GM12873 (cell line): ENCODE data around the gene PACSIN2.

Experiments used
- TF ChIP-seq, protein P1 (sequence below): IDR thresholded peaks from 2 replicates; pipeline ENCODE4 v1.5.1; 2012; ENCODE audit warnings: low read depth, mild to moderate bottlenecking, moderate library complexity, low read length, control low read depth; ENCODE audit not compliant: insufficient read depth; ENCODE audit errors: missing control alignments

PACSIN2 gene

DNA sequence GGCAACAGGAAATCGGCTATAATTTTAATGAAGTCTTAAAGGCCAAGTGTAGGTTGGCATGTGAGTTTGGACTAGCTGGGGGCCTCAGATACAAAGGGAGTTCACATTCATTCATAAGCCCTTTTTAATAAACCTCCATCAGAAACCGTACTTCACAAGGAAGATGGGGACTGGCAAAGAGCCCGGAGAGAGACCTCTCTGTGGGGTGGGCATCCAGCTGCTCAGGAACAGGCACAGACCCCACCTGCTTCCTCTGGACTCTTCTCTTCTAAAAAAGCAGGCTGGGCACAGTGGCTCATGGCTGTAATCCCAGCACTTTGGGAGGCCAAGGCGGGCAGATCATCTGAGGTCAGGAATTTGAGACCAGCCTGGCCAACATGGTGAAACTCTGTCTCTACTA lies 154.0 kb downstream of the PACSIN2 start:
- TF ChIP-seq, protein P1, sequence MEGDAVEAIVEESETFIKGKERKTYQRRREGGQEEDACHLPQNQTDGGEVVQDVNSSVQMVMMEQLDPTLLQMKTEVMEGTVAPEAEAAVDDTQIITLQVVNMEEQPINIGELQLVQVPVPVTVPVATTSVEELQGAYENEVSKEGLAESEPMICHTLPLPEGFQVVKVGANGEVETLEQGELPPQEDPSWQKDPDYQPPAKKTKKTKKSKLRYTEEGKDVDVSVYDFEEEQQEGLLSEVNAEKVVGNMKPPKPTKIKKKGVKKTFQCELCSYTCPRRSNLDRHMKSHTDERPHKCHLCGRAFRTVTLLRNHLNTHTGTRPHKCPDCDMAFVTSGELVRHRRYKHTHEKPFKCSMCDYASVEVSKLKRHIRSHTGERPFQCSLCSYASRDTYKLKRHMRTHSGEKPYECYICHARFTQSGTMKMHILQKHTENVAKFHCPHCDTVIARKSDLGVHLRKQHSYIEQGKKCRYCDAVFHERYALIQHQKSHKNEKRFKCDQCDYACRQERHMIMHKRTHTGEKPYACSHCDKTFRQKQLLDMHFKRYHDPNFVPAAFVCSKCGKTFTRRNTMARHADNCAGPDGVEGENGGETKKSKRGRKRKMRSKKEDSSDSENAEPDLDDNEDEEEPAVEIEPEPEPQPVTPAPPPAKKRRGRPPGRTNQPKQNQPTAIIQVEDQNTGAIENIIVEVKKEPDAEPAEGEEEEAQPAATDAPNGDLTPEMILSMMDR = no peak

DNA sequence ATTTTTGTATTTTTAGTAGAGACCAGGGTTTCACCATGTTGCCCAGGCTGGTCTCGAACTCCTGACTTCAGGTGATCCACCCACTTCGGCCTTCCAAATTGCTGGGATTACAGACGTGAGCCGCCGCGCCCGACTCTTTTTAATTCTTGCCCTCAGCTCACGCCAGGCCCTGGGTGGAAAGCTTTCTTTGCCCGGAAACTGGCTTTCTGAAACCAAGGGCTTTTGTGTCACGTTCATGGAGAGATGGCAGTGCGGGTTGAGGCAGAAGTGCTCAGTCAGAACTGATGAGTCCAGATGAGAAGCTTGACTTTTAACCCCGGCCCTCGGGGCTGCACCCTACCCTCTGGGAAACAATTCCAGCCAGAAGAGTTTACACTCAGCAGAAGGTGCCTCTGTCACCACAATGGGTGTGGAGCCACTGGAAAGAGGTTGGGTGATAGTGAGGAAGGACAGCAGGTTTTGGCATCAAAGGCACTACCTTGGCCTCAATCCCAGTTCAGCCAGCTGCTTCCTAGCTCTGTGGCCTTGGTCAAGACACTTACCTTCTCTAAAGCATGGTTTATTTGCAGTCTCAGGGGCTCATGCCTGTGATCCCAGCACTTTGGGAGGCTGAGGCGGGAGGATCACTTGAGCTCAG lies 157.0 kb downstream of the PACSIN2 start:
- TF ChIP-seq, protein P1 = no peak

DNA sequence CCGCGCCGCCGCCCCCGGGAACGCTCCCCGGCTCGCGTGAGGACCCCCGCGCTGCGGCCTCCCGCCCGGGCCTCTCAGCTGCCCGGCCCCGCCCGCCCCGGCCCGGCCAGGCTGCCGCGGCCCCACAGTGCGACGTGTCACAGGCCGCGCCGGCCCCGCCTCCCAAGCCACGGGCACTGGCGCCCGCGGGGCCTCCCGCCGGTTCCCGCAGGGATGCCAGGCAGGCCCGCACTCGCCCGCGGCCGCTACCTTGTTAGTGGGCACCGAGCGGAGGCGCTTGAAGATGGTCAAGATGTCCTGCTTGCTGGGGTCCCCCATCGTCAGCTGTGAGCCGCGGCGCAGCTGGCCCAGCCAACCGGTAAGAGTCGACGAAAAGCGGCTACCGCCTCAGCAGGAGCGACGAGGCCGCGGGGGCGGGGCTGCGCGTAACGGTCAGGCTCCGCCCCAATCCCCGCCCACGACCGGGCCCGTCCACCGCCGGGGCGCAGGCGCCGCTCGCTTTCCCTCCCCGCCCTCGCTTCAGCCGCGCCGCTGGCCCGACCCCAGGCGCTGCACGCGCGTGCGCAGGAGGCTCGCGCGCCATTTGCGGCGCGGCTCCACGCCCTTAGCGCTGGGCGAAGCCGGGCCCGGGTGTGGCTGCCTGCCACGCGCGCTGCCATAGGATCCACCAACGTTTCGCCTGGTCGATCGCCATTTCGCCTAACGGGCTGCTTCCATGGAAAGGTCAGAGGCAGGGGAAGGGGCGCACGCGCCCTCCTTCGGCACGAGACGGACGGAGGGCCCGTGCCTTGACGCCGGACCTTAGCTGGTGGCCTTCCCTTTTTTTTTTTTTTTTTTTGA lies 157.9 kb downstream of the PACSIN2 start, which contains the start of gene ARFGAP3:
ARFGAP3 (minus strand) TSS at position 409 of the 840 bp plus-strand sequence; CDS start at position 318, 91 bp downstream.
- TF ChIP-seq, protein P1 = no peak

DNA sequence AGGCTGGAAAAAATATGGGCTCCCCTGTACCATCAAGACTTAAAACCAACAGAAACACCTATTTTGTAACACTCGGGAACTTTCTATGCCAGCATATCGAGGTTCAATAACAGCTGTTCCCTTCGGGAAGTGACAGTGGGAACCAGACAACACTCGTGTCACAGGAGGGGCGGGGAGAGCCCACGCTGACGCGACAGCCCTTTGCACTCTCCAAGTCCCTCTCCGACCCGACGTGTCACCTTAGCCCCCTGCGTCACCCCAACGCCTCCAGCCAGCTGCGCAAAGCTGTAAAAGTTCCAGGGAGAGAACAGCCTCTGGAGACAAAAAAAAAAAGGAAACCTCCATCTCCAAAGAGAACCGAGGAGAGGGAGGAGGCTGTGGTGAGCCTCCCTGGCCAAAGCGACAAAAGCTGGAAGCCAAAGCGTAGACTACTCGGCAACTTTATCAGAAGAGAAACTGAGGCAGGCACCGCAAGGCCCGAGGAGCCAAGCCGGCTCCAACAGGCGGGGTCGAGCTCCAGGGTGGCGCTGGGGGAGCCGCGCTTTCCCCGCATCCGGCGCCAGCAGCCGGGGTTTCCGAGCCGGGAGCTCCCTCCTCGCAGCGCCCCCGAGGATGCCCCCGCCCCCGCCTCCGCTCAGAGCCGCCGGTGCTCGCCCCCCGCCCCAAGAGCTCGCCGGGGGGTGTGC lies 158.6 kb downstream of the PACSIN2 start:
- TF ChIP-seq, protein P1 = no peak

DNA sequence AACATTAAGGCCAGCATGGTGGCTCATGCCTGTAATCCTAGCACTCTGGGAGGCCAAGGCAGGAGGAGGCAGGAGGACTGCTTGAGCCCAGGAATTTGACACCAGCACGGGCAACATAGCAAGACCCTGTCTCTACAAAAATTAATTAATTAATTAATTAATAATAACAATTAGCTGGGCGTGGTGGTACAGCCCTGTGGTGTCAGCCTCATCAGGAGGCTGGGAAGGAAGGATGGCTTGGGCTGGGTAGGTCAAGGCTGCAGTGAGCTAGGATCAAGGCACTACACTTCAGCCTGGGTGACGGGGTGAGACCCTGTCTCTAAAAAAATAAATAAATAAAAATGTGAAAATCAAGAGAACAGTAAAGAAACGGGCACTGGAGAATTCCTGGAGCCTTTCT lies 159.2 kb downstream of the PACSIN2 start:
- TF ChIP-seq, protein P1 = no peak

DNA sequence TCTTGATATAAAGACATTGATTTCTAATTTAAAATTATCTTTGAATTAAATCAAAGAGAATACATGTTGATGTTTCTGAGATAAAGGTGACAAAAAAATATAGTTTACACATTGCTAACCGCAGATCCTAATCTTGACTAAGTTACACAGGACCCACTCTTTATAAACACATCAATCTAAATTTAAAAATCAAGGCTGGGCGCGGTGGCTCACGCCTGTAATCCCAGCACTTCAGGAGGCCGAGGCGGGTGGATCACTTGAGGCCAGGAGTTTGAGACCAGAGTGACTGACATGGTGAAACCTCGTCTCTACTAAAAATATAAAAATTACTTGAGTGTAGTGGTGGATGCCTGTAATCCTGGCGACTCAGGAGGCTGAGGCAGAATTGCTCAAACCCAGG lies 159.7 kb downstream of the PACSIN2 start:
- TF ChIP-seq, protein P1 = no peak
